Parathyroid adenoma (tissue), 2 donors: Measurements from ENCODE around the gene PLCG2.

ENCODE experiments used
- H2AFZ ChIP-seq: fragments of 300-600 bp; sonication (generic); one replicate; pipeline ENCODE4 v1.7.0; 2017; ENCODE audit warnings: antibody characterized with exemption, mild to moderate bottlenecking
- H3K27ac ChIP-seq: fragments of 300-600 bp; sonication (generic); one replicate; pipeline ENCODE4 v1.7.0; 2017
- H3K27me3 ChIP-seq: fragments of 300-600 bp; sonication (generic); one replicate; pipeline ENCODE4 v1.7.0; 2017; ENCODE audit warnings: low read length; ENCODE audit not compliant: control insufficient read depth, insufficient read depth
- H3K36me3 ChIP-seq: fragments of 300-600 bp; sonication (generic); one replicate; pipeline ENCODE4 v1.7.0; 2017; ENCODE audit warnings: low read length; ENCODE audit not compliant: control insufficient read depth, insufficient read depth
- H3K4me1 ChIP-seq: fragments of 300-600 bp; sonication (generic); one replicate; pipeline ENCODE4 v1.7.0; 2017; ENCODE audit warnings: control low read depth
- H3K4me2 ChIP-seq: fragments of 300-600 bp; sonication (generic); one replicate; pipeline ENCODE4 v1.7.0; 2017; ENCODE audit warnings: low read length
- H3K4me3 ChIP-seq: fragments of 300-600 bp; sonication (generic); one replicate; pipeline ENCODE4 v1.7.0; 2017; ENCODE audit warnings: low read depth, low read length
- H3K79me2 ChIP-seq: fragments of 300-600 bp; sonication (generic); one replicate; pipeline ENCODE4 v1.7.0; 2017; ENCODE audit warnings: control low read depth
- H3K9ac ChIP-seq: fragments of 300-600 bp; sonication (generic); one replicate; pipeline ENCODE4 v1.7.0; 2017; ENCODE audit warnings: mild to moderate bottlenecking
- H3K9me3 ChIP-seq: fragments of 300-600 bp; sonication (generic); one replicate; pipeline ENCODE4 v1.7.0; 2017; ENCODE audit warnings: low read length; ENCODE audit not compliant: control insufficient read depth
- TF ChIP-seq, protein P1 (sequence below): fragments of 300-600 bp; sonication (generic); IDR thresholded peaks from one replicate; pipeline ENCODE4 v1.7.0; 2017; ENCODE audit warnings: antibody characterized with exemption, mild to moderate bottlenecking
- donor health status: primary hyperparathyroidism.

Gene PLCG2

GRCh38 chr16:81752225-81752875, 26.7 kb upstream of the PLCG2 start:
- no peak overlapping the region for H3K9ac ChIP-seq
- H3K9me3 ChIP-seq: no peaks in the 10 kb centered on the region
- peak overlapping the region; percentile 41 for H2AFZ ChIP-seq
- H3K4me1 ChIP-seq: no peaks in the 10 kb centered on the region
- no peaks in the 10 kb centered on the region for H3K27me3 ChIP-seq
- no peaks in the 10 kb centered on the region for H3K36me3 ChIP-seq
- TF ChIP-seq, protein P1, sequence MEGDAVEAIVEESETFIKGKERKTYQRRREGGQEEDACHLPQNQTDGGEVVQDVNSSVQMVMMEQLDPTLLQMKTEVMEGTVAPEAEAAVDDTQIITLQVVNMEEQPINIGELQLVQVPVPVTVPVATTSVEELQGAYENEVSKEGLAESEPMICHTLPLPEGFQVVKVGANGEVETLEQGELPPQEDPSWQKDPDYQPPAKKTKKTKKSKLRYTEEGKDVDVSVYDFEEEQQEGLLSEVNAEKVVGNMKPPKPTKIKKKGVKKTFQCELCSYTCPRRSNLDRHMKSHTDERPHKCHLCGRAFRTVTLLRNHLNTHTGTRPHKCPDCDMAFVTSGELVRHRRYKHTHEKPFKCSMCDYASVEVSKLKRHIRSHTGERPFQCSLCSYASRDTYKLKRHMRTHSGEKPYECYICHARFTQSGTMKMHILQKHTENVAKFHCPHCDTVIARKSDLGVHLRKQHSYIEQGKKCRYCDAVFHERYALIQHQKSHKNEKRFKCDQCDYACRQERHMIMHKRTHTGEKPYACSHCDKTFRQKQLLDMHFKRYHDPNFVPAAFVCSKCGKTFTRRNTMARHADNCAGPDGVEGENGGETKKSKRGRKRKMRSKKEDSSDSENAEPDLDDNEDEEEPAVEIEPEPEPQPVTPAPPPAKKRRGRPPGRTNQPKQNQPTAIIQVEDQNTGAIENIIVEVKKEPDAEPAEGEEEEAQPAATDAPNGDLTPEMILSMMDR: no peak
- H3K4me3 ChIP-seq: no peak overlapping the region
- H3K79me2 ChIP-seq: no peaks in the 10 kb centered on the region
- H3K27ac ChIP-seq: peak overlapping the region; percentile 6
- H3K4me2 ChIP-seq: no peak overlapping the region

- Histone ChIP-seq H3K4me2 (no peak overlapping the region), H3K79me2 (no peaks in the 10 kb centered on the region), H3K4me1 (no peaks in the 10 kb centered on the region), H3K9ac (no peak overlapping the region), H3K27me3 (no peaks in the 10 kb centered on the region), H3K27ac (peak overlapping the region; percentile 6), H2AFZ (no peak overlapping the region), H3K4me3 (no peak overlapping the region), H3K36me3 (no peaks in the 10 kb centered on the region), H3K9me3 (no peaks in the 10 kb centered on the region)
- TF ChIP-seq, protein P1: no peak
Observed at GRCh38 chr16:81752876-81753227, 26.2 kb upstream of the PLCG2 start.

DNA sequence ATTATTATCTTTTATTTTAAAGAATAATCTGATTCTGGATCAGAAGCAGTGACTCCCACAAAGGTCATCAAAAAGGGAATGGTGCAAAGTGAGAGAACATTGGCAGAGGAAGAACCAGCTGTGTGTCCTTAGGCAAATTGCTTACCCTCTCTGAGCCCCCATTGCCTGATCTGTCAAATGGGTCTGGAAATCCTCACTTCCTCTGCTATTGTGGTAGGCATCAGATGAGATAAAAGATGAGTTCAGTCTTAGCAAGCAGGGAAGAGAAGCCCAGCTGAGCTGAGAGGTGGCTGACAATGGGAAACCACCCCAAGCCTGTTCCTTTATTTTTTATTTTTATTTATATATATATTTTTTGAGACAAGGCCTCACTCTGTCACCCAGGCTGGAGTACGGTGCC, 24.2 kb upstream of the PLCG2 start:
- TF ChIP-seq, protein P1: no peak

DNA sequence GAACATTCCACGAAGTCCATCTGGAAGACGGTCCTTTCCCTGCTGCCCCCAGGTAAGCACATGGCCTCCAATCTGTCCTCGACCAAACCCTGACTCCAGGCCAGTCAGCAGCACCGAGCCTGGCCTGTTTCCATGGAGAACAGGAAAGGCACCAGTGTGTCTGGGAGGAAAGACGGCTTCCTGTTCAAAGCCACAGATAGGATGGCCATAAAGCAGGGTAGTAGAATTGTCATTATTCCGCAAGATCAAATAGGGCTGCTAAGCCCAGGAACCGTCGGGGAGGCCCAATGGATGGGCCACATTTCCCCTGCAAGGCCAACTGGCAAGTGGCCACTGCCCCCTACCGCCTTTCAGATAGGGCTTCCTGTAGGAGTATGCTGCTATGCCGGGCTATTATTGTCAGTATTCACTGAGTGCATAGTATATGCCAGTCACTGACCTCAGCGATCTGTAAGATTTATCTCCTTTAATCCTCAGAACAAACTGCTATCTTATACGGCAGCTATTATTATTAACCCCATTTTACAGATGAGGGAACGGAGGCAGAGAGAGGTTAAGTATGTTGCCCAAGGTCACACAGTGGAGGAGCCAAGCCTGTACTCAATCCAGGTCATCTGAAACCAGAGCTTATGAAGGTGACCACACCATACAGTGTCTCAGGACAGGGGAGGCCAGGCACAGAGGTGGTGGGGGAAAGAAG, 23.0 kb upstream of the PLCG2 start:
- Histone ChIP-seq H3K4me2 (no peak overlapping the region), H3K27me3 (no peaks in the 10 kb centered on the region), H3K27ac (peak overlapping the region; percentile 35), H3K4me3 (no peak overlapping the region), H3K36me3 (no peaks in the 10 kb centered on the region), H2AFZ (no peak overlapping the region), H3K4me1 (no peaks in the 10 kb centered on the region), H3K9me3 (no peaks in the 10 kb centered on the region), H3K79me2 (no peaks in the 10 kb centered on the region), H3K9ac (no peak overlapping the region)
- TF ChIP-seq, protein P1: no peak

More for the DNA sequence above, 24.2 kb upstream of the PLCG2 start:
- Histone ChIP-seq H3K36me3 (no peaks in the 10 kb centered on the region), H2AFZ (no peak overlapping the region), H3K27me3 (no peaks in the 10 kb centered on the region), H3K79me2 (no peaks in the 10 kb centered on the region), H3K4me2 (no peak overlapping the region), H3K27ac (no peak overlapping the region), H3K9me3 (no peaks in the 10 kb centered on the region), H3K9ac (no peak overlapping the region), H3K4me3 (no peak overlapping the region), H3K4me1 (no peaks in the 10 kb centered on the region)
